ENCODE results near the gene TPST2.

GRCh38 chr22:26479792-26480610, 109.9 kb downstream of the TPST2 start:
- TF ChIP-seq CEBPB (IDR thresholded peaks at IDR 0.05; ENCODE audit: borderline replicate concordance in 1 of 2, low read depth in 2 of 2, low read length in 2 of 2) (no peak), POLR2A (IDR thresholded peaks at IDR 0.05; ENCODE audit: low read depth, low read length) (no peak)
